ENCODE data around the gene CWC22.
"Not testable (repeated sequence)": the region's sequence is repeated elsewhere in the genome, so short reads cannot be mapped to it uniquely, and the experiment has no call there.

Gene CWC22

GRCh38 chr2:179948058-179948457 lies 59.0 kb downstream of the CWC22 start:
- no peak for DNase-seq

- DNase-seq: no peak
These were observed 60.1 kb downstream of the CWC22 start for GRCh38 chr2:179946810-179947615.

- DNase-seq: no peak
These were observed 60.8 kb downstream of the CWC22 start for GRCh38 chr2:179946346-179946745.

- DNase-seq: no peak
These were observed 67.8 kb downstream of the CWC22 start for GRCh38 chr2:179939259-179939658.

- no peak for DNase-seq
These were observed 69.1 kb downstream of the CWC22 start for GRCh38 chr2:179938026-179938425.

GRCh38 chr2:179936654-179937053 lies 70.4 kb downstream of the CWC22 start:
- DNase-seq: no peak

GRCh38 chr2:179936141-179936540 lies 71.0 kb downstream of the CWC22 start:
- no peak for DNase-seq

GRCh38 chr2:179932786-179933185 lies 74.3 kb downstream of the CWC22 start:
- DNase-seq: no peak

- no peak for DNase-seq
These were observed 75.6 kb downstream of the CWC22 start for GRCh38 chr2:179931502-179931901.

GRCh38 chr2:179929997-179930396 lies 77.1 kb downstream of the CWC22 start:
- not testable (repeated sequence) for DNase-seq

- no peak for DNase-seq
These were observed 80.1 kb downstream of the CWC22 start for GRCh38 chr2:179927041-179927440.

- no peak for DNase-seq
These were observed 81.4 kb downstream of the CWC22 start for GRCh38 chr2:179925713-179926112.

GRCh38 chr2:179917272-179917671 lies 89.8 kb downstream of the CWC22 start:
- DNase-seq: no peak

- DNase-seq: no peak
These were observed 91.6 kb downstream of the CWC22 start for GRCh38 chr2:179915395-179915992.

- no peak for DNase-seq
These were observed 93.3 kb downstream of the CWC22 start for GRCh38 chr2:179913809-179914208.

- no peak for DNase-seq
These were observed 95.5 kb downstream of the CWC22 start for GRCh38 chr2:179911569-179911968.

GRCh38 chr2:179910735-179911113 lies 96.4 kb downstream of the CWC22 start:
- DNase-seq: no peak

- no peak for DNase-seq
These were observed 97.0 kb downstream of the CWC22 start for GRCh38 chr2:179909845-179910734.

GRCh38 chr2:179900655-179901054 lies 106.4 kb downstream of the CWC22 start:
- DNase-seq: no peak

GRCh38 chr2:179899666-179900065 lies 107.4 kb downstream of the CWC22 start:
- DNase-seq: no peak

- no peak for DNase-seq
These were observed 108.2 kb downstream of the CWC22 start for GRCh38 chr2:179898873-179899272.

Data from NCI-H1048 (cell line).